Neuronal stem cell (in vitro differentiated cells): ENCODE measurements around the gene ZNF718. TPM values are rescaled to one million over a fixed set of nuclear protein-coding genes. Genes with fewer than 3 reads are reported as not detected.
A peak's percentile ranks its signal among the peaks of the same experiment; 100 is the strongest.
"Not testable (repeated sequence)": the region's sequence is repeated elsewhere in the genome, so short reads cannot be mapped to it uniquely, and the experiment has no call there.

Experiments used
- DNase-seq: peaks from one replicate; pipeline ENCODE4 v3.0.0-alpha.2; 2013; ENCODE audit warnings: low spot score
- H2AFZ ChIP-seq: one replicate; pipeline ENCODE4 v1.6.1; 2013; ENCODE audit warnings: mild to moderate bottlenecking, low read length, inconsistent platforms
- H2AK5ac ChIP-seq: 2 replicates; pipeline ENCODE4 v1.6.1; 2013; ENCODE audit warnings: low read depth, mild to moderate bottlenecking, inconsistent platforms, low read length, moderate library complexity, mixed read lengths
- H2BK120ac ChIP-seq: 2 replicates; pipeline ENCODE4 v1.6.1; 2013; ENCODE audit warnings: low read depth, mild to moderate bottlenecking, inconsistent platforms, low read length, moderate library complexity, mixed read lengths
- H2BK12ac ChIP-seq: one replicate; pipeline ENCODE4 v1.6.1; 2013; ENCODE audit warnings: low read length, inconsistent platforms
- H2BK15ac ChIP-seq: 2 replicates; pipeline ENCODE4 v1.6.1; 2013; ENCODE audit warnings: mild to moderate bottlenecking, low read length, inconsistent platforms, mixed read lengths
- H2BK5ac ChIP-seq: one replicate; pipeline ENCODE4 v1.6.1; 2013; ENCODE audit warnings: inconsistent platforms, mild to moderate bottlenecking, low read length, moderate library complexity
- H3K14ac ChIP-seq: one replicate; pipeline ENCODE4 v1.6.1; 2013; ENCODE audit warnings: low read length, inconsistent platforms
- H3K18ac ChIP-seq: 2 replicates; pipeline ENCODE4 v1.6.1; 2013; ENCODE audit warnings: low read length, inconsistent platforms
- H3K23ac ChIP-seq: 2 replicates; pipeline ENCODE4 v1.6.1; 2013; ENCODE audit warnings: low read depth, mild to moderate bottlenecking, mixed read lengths, low read length, inconsistent platforms; ENCODE audit not compliant: poor library complexity
- H3K27ac ChIP-seq: replicated peaks from 3 replicates; pipeline ENCODE4 v1.5.1; 2013; ENCODE audit warnings: low read length, inconsistent platforms
- H3K27me3 ChIP-seq, 3 experiments: 2 replicates each; pipeline ENCODE4 v1.6.1; 2013; ENCODE audit warnings: low read length in 3 of 3, mild to moderate bottlenecking in 2 of 3, inconsistent platforms in 1 of 3, low read depth in 1 of 3, mixed read lengths in 1 of 3, moderate library complexity in 1 of 3; ENCODE audit not compliant: control insufficient read depth in 3 of 3, insufficient read depth in 3 of 3
- H3K36me3 ChIP-seq, 2 donors: replicated peaks in 1 of 2; 2 replicates each; pipeline ENCODE4 v1.6.1; 2013; ENCODE audit warnings: low read length in 2 of 2; ENCODE audit not compliant: control insufficient read depth in 2 of 2, insufficient read depth in 2 of 2
- H3K4ac ChIP-seq: 2 replicates; pipeline ENCODE4 v1.6.1; 2013; ENCODE audit warnings: inconsistent platforms, mild to moderate bottlenecking, low read length, moderate library complexity
- H3K4me1 ChIP-seq, 2 donors: 1 replicate in 1 of 2; 2 replicates in 1 of 2; pipeline ENCODE4 v1.6.1; 2013; ENCODE audit warnings: low read length in 2 of 2, low read depth in 1 of 2; ENCODE audit not compliant: control insufficient read depth in 2 of 2, insufficient read depth in 1 of 2
- H3K4me2 ChIP-seq: one replicate; pipeline ENCODE4 v1.6.1; 2013; ENCODE audit warnings: mild to moderate bottlenecking, low read length, inconsistent platforms; ENCODE audit not compliant: insufficient read depth, poor library complexity, severe bottlenecking
- H3K4me3 ChIP-seq, 2 donors: 2 replicates each; pipeline ENCODE4 v1.5.1; 2013; ENCODE audit warnings: low read length in 2 of 2, mild to moderate bottlenecking in 2 of 2, inconsistent platforms in 1 of 2, moderate library complexity in 1 of 2
- H3K79me1 ChIP-seq: one replicate; pipeline ENCODE4 v1.6.1; 2013; ENCODE audit warnings: low read depth, mild to moderate bottlenecking, inconsistent platforms, low read length, moderate library complexity
- H3K9ac ChIP-seq: one replicate; pipeline ENCODE4 v1.6.1; 2013; ENCODE audit warnings: mild to moderate bottlenecking, low read depth, low read length, inconsistent platforms; ENCODE audit not compliant: poor library complexity
- H3K9me3 ChIP-seq, 2 donors: replicated peaks in 1 of 2; 2 replicates each; pipeline versions ENCODE3 to v1.6.1; 2013; ENCODE audit warnings: low read length in 2 of 2, mild to moderate bottlenecking in 2 of 2, inconsistent platforms in 1 of 2, low read depth in 1 of 2, mixed read lengths in 1 of 2, moderate library complexity in 1 of 2; ENCODE audit not compliant: control insufficient read depth in 2 of 2, insufficient read depth in 1 of 2
- H4K8ac ChIP-seq: one replicate; pipeline ENCODE4 v1.6.1; 2013; ENCODE audit warnings: low read depth, mild to moderate bottlenecking, inconsistent platforms, low read length, moderate library complexity
- H4K91ac ChIP-seq: one replicate; pipeline ENCODE4 v1.6.1; 2013; ENCODE audit warnings: low read length, low read depth, mild to moderate bottlenecking, inconsistent platforms; ENCODE audit not compliant: poor library complexity
- WGBS, 2 donors: extraction: QIAGEN DNeasy Blood & Tissue Kit; methylation state at CpG; one replicate each; pipeline ENCODE4 v1.1.7; 2013; ENCODE audit warnings: missing lambda C conversion rate in 2 of 2, mixed read lengths in 1 of 2; ENCODE audit not compliant: insufficient read length in 2 of 2, insufficient replicate concordance in 1 of 2; ENCODE audit errors: extremely low coverage in 2 of 2; 5-methylcytosine and 5-hydroxymethylcytosine counted together
- polyA plus RNA-seq, 2 experiments: library from polyadenylated mRNA; stranded (reverse); fragments of 200-250 nt; gene quantifications; one replicate each; pipeline ENCODE4 v1.2.3, GENCODE V29; 2013

ZNF718 gene
- 9.3 TPM for polyA plus RNA-seq (2013, experiment 1 of 2)
- 10.0 TPM for polyA plus RNA-seq (2013, experiment 2 of 2)

DNA sequence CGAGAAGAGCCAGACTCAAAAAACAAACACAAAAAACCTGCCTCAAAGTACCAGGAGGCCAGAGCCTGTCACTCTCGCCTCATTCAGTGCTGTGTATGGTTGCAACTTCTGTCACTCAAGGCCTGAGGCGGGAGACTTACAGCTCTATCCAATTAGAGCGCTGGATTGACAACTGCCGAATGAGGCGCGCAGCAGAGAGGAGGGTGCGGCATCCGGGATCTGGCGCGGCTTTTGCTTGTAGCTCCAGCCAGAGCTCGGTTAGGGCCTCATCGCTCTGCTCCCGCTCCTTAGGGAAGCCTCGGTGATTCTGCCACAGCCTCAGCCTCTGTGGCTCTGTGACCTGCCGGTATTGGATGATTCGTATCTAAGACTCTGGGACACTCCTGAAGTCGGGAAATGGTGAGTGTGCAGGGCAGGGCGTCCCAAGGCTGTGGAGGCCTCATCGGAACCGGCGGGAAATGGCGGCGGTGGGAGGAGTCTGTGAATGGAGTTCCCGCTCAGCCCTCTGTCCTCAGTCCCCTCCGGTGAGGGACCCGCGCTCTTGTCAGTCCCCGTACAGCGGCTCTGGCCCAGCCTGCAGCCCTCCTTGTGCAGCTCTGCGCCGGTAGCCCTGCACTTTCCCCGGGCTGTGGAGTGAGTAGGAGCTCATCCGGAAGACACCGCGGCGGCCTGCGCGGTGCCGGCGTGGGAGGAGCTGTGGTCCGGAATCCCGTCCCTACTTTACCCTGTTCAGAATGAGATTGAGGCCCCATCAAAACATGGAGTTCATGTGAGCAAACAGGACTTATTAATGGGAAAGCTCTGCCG lies at the start of gene ZNF718:
TSS of gene ZNF718 (plus strand) at position 227 of the 807 bp plus-strand sequence. CDS start at position 397, 170 bp downstream.
- no peak within 1 kb of the TSS for H2BK120ac ChIP-seq
- no CpG with 5 or more reads among the region's 44 CpGs for WGBS, 2 donors

DNA sequence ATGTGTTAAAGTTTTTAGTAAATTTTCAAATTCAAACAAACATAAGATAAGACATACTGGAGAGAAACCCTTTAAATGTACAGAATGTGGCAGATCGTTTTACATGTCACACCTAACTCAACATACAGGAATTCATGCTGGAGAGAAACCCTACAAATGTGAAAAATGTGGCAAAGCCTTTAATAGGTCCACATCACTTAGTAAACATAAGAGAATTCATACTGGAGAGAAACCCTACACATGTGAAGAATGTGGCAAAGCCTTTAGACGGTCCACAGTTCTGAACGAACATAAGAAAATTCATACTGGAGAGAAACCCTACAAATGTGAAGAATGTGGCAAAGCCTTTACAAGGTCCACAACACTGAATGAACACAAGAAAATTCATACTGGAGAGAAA lies 38.4 kb upstream of the ZNF718 start:
- no CpG with 5 or more reads among the region's 3 CpGs for WGBS, 2 donors
- no peak overlapping the region for H2AFZ ChIP-seq
- no peak overlapping the region for H3K23ac ChIP-seq
- H2AK5ac ChIP-seq, result no peak overlapping the region
- H2BK12ac ChIP-seq, result no peak overlapping the region
- no peak overlapping the region for H3K18ac ChIP-seq
- no peaks in the 10 kb centered on the region for H3K79me1 ChIP-seq
- H3K27ac ChIP-seq, result no peak overlapping the region
- no peaks in the 10 kb centered on the region for H3K4me1 ChIP-seq
- no peak overlapping the region for H4K91ac ChIP-seq
- no peak overlapping the region for H2BK5ac ChIP-seq
- no peak for DNase-seq
- no peak overlapping the region for H3K9ac ChIP-seq
- H4K8ac ChIP-seq, result no peak overlapping the region
- H2BK15ac ChIP-seq, result no peak overlapping the region
- peaks cover 15 to 65% of the 10 kb centered on the region in 2 donors for H3K36me3 ChIP-seq
- peaks cover 23 to 99% of the 10 kb centered on the region in 2 donors for H3K9me3 ChIP-seq
- H2BK120ac ChIP-seq, result no peak overlapping the region
- no peaks in the 10 kb centered on the region for H3K27me3 ChIP-seq
- H3K4ac ChIP-seq, result no peak overlapping the region
- no peak overlapping the region for H3K4me3 ChIP-seq
- no peak overlapping the region for H3K14ac ChIP-seq
- H3K4me2 ChIP-seq, result no peak overlapping the region

More for the DNA sequence above, at the start of gene ZNF718:
- peaks cover 10 to 30% of the 10 kb centered on the region in 2 donors for H3K9me3 ChIP-seq
- peak within 1 kb of the TSS; percentile 96 for H3K9ac ChIP-seq
- no peaks in the 10 kb centered on the region for H3K27me3 ChIP-seq
- H4K8ac ChIP-seq, result no peak within 1 kb of the TSS
- peaks cover 15 to 22% of the 10 kb centered on the region in 2 donors for H3K36me3 ChIP-seq
- peak within 1 kb of the TSS; percentile 82 for H3K4me2 ChIP-seq
- peak within 1 kb of the TSS; percentile 75 to 98 for H3K4me3 ChIP-seq
- peaks cover 0 to 5% of the 10 kb centered on the region in 2 donors for H3K4me1 ChIP-seq
- peak; percentile 97 for DNase-seq
- peak within 1 kb of the TSS; percentile 89 for H3K27ac ChIP-seq
- peak within 1 kb of the TSS; percentile 79 for H3K14ac ChIP-seq
- peaks cover 2% of the 10 kb centered on the region for H3K79me1 ChIP-seq
- peak within 1 kb of the TSS; percentile 88 for H2BK5ac ChIP-seq
- peak within 1 kb of the TSS; percentile 85 for H2AK5ac ChIP-seq
- H3K4ac ChIP-seq, result no peak within 1 kb of the TSS
- H2AFZ ChIP-seq, result peak within 1 kb of the TSS; percentile 91
- H3K23ac ChIP-seq, result peak within 1 kb of the TSS; percentile 49
- peak within 1 kb of the TSS; percentile 36 for H3K18ac ChIP-seq
- H4K91ac ChIP-seq, result no peak within 1 kb of the TSS
- no peak within 1 kb of the TSS for H2BK15ac ChIP-seq
- H2BK12ac ChIP-seq, result no peak within 1 kb of the TSS

DNA sequence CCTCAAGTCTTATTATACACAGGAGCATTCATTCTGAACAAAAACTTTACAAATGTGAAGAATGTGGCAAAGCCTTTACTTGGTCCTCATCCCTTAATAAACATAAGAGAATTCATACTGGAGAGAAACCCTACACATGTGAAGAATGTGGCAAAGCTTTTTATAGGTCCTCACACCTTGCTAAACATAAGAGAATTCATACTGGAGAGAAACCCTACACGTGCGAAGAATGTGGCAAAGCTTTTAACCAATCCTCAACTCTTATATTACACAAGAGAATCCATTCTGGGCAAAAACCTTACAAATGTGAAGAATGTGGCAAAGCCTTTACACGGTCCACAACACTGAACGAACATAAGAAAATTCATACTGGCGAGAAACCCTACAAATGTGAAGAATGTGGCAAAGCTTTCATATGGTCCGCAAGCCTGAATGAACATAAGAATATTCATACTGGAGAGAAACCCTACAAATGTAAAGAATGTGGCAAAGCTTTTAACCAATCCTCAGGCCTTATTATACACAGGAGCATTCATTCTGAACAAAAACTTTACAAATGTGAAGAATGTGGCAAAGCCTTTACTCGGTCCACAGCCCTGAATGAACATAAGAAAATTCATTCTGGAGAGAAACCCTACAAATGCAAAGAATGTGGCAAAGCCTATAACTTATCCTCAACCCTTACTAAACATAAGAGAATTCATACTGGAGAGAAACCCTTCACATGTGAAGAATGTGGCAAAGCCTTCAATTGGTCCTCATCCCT lies 37.6 kb upstream of the ZNF718 start:
- not testable (repeated sequence) for H3K4me1 ChIP-seq, H4K91ac ChIP-seq, H2AK5ac ChIP-seq, H2BK15ac ChIP-seq, H3K23ac ChIP-seq, H3K14ac ChIP-seq, H3K27ac ChIP-seq, H2BK12ac ChIP-seq, DNase-seq, H3K9ac ChIP-seq, H3K27me3 ChIP-seq, H3K4ac ChIP-seq, H2BK5ac ChIP-seq, H4K8ac ChIP-seq, H3K4me2 ChIP-seq, H3K18ac ChIP-seq, H3K79me1 ChIP-seq, H2BK120ac ChIP-seq, H2AFZ ChIP-seq, H3K4me3 ChIP-seq
- Histone ChIP-seq H3K9me3 (peaks cover 26 to 99% of the 10 kb centered on the region in 2 donors), H3K36me3 (peaks cover 15 to 60% of the 10 kb centered on the region in 2 donors)
- no CpG with 5 or more reads among the region's 7 CpGs for WGBS, 2 donors

DNA sequence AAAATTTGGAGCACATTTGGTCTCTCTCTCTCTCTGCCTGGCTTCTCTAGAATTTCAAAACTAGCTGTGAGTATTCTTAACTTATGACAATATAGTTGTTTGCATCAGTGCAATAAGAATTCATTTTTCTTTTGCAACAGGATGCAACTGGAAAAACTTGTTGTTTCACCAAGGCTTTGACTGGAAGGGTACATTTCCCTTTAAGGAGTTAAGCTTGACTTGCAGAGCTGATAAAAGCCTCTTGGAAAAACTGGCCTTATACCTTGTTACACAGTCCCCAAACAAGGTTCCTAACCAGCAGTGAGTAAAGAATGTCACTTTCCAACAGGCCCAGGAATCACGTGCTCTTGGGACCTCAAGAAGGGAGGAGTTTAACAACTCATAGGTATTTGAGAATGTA lies 25.9 kb upstream of the ZNF718 start:
- no peak overlapping the region for H2AFZ ChIP-seq
- H3K27ac ChIP-seq, result no peak overlapping the region
- peaks cover 0 to 2% (median 2%) of the 10 kb centered on the region in 3 experiments for H3K27me3 ChIP-seq
- no peak overlapping the region for H2BK5ac ChIP-seq
- no peak for DNase-seq
- peaks cover 29 to 63% of the 10 kb centered on the region in 2 donors for H3K9me3 ChIP-seq
- H3K4ac ChIP-seq, result no peak overlapping the region
- no peak overlapping the region for H2AK5ac ChIP-seq
- no peak overlapping the region for H3K18ac ChIP-seq
- H3K23ac ChIP-seq, result no peak overlapping the region
- H3K36me3 ChIP-seq, result no peaks in the 10 kb centered on the region
- no peaks in the 10 kb centered on the region for H3K79me1 ChIP-seq
- no peak overlapping the region for H3K4me3 ChIP-seq
- H2BK120ac ChIP-seq, result no peak overlapping the region
- no peaks in the 10 kb centered on the region for H3K4me1 ChIP-seq
- no peak overlapping the region for H2BK12ac ChIP-seq
- no peak overlapping the region for H3K9ac ChIP-seq
- WGBS, 2 donors, result no CpG with 5 or more reads among the region's 1 CpG
- H3K4me2 ChIP-seq, result no peak overlapping the region
- no peak overlapping the region for H2BK15ac ChIP-seq
- no peak overlapping the region for H3K14ac ChIP-seq
- no peak overlapping the region for H4K8ac ChIP-seq
- H4K91ac ChIP-seq, result no peak overlapping the region
